HG02852 (cell line): ENCODE data around the gene DGKQ.
A peak's percentile ranks its signal among the peaks of the same experiment; 100 is the strongest.
"Not testable (repeated sequence)": the region's sequence is repeated elsewhere in the genome, so short reads cannot be mapped to it uniquely, and the experiment has no call there.

ENCODE experiments used
- ATAC-seq: cut with Tn5 transposase; IDR thresholded peaks from one replicate; pipeline ENCODE4 v1.9.1; 2021; ENCODE audit warnings: mild to moderate bottlenecking, moderate library complexity; ENCODE audit not compliant: unreplicated experiment

The DGKQ gene

GRCh38 chr4:929096-929765 is 44.1 kb downstream of the DGKQ start:
- ATAC-seq, result no peak

GRCh38 chr4:927566-927965 is 45.8 kb downstream of the DGKQ start:
- ATAC-seq, result not testable (repeated sequence)

- no peak for ATAC-seq
Observed at GRCh38 chr4:926538-926937, 46.8 kb downstream of the DGKQ start.

GRCh38 chr4:925771-926500 is 47.4 kb downstream of the DGKQ start:
- no peak for ATAC-seq

GRCh38 chr4:925171-925570 is 48.2 kb downstream of the DGKQ start:
- no peak for ATAC-seq

- ATAC-seq, result peak; percentile 43
Observed at GRCh38 chr4:924107-925096, 49.0 kb downstream of the DGKQ start.

GRCh38 chr4:921830-922331 is 51.5 kb downstream of the DGKQ start:
- no peak for ATAC-seq

- ATAC-seq, result not testable (repeated sequence)
Observed at GRCh38 chr4:919004-919680, 54.2 kb downstream of the DGKQ start.

GRCh38 chr4:918591-918990 is 54.8 kb downstream of the DGKQ start:
- not testable (repeated sequence) for ATAC-seq

- ATAC-seq, result no peak
Observed at GRCh38 chr4:917992-918391, 55.4 kb downstream of the DGKQ start.

GRCh38 chr4:917466-917865 is 55.9 kb downstream of the DGKQ start:
- ATAC-seq, result no peak

GRCh38 chr4:915595-915994 is 57.8 kb downstream of the DGKQ start:
- ATAC-seq, result no peak

GRCh38 chr4:915041-915474 is 58.3 kb downstream of the DGKQ start:
- no peak for ATAC-seq

- no peak for ATAC-seq
Observed at GRCh38 chr4:914531-914930, 58.8 kb downstream of the DGKQ start.

- ATAC-seq, result no peak
Observed at GRCh38 chr4:913280-913618, 60.1 kb downstream of the DGKQ start.

GRCh38 chr4:912548-913279 is 60.7 kb downstream of the DGKQ start:
- no peak for ATAC-seq

- no peak for ATAC-seq
Observed at GRCh38 chr4:911871-912490, 61.4 kb downstream of the DGKQ start.

GRCh38 chr4:911221-911751 is 62.1 kb downstream of the DGKQ start:
- no peak for ATAC-seq

- no peak for ATAC-seq
Observed at GRCh38 chr4:910366-911091, 62.8 kb downstream of the DGKQ start.
